HG03196 (cell line): ENCODE measurements around the gene OR51L1.
"Not testable (repeated sequence)": the region's sequence is repeated elsewhere in the genome, so short reads cannot be mapped to it uniquely, and the experiment has no call there.

Source experiments
- ATAC-seq: cut with Tn5 transposase; IDR thresholded peaks from one replicate; pipeline ENCODE4 v1.9.1; 2021; ENCODE audit not compliant: unreplicated experiment

The OR51L1 gene

GRCh38 chr11:4994551-4994950 lies at the start of gene OR51L1:
TSS of gene OR51L1 (plus strand) at chr11:4994851. CDS start at chr11:4998983, 4,132 bp downstream.
- no peak for ATAC-seq

GRCh38 chr11:4947505-4947904 lies 47.1 kb upstream of the OR51L1 start, which contains the start of gene OR51A4:
TSS of gene OR51A4 (minus strand) at chr11:4947605. CDS start at chr11:4947100, 505 bp downstream.
- ATAC-seq = no peak

GRCh38 chr11:4955613-4956012 lies 39.0 kb upstream of the OR51L1 start, which contains the start of gene OR51A2:
TSS of gene OR51A2 (minus strand) at chr11:4955713. CDS start at chr11:4955713, 0 bp downstream.
- not testable (repeated sequence) for ATAC-seq

- no peak for ATAC-seq
Observed at GRCh38 chr11:4957396-4957795, 37.3 kb upstream of the OR51L1 start.

- ATAC-seq = no peak
Observed at GRCh38 chr11:4960877-4961276, 33.8 kb upstream of the OR51L1 start.

GRCh38 chr11:4962816-4963215 lies 31.8 kb upstream of the OR51L1 start:
- no peak for ATAC-seq

- no peak for ATAC-seq
Observed at GRCh38 chr11:4975436-4975835, 19.2 kb upstream of the OR51L1 start.

- ATAC-seq = no peak
Observed at GRCh38 chr11:4979036-4979435, 15.6 kb upstream of the OR51L1 start.

- no peak for ATAC-seq
Observed at GRCh38 chr11:4982678-4983077, 12.0 kb upstream of the OR51L1 start.

GRCh38 chr11:4983841-4984240 lies 10.8 kb upstream of the OR51L1 start:
- ATAC-seq = no peak

- ATAC-seq = no peak
Observed at GRCh38 chr11:4991060-4991459, 3.6 kb upstream of the OR51L1 start.

GRCh38 chr11:5004424-5005274 lies 10.0 kb downstream of the OR51L1 start:
- no peak for ATAC-seq

- ATAC-seq = no peak
Observed at GRCh38 chr11:5007561-5007960, 12.9 kb downstream of the OR51L1 start.

- no peak for ATAC-seq
Observed at GRCh38 chr11:5011254-5011653, 16.6 kb downstream of the OR51L1 start.

- ATAC-seq = no peak
Observed at GRCh38 chr11:5013012-5013411, 18.4 kb downstream of the OR51L1 start.

GRCh38 chr11:5021996-5022395 lies 27.3 kb downstream of the OR51L1 start:
- ATAC-seq = no peak

GRCh38 chr11:5036669-5037068 lies 42.0 kb downstream of the OR51L1 start:
- ATAC-seq = no peak

- no peak for ATAC-seq
Observed at GRCh38 chr11:5037926-5038325, 43.3 kb downstream of the OR51L1 start.

- ATAC-seq = no peak
Observed at GRCh38 chr11:5038341-5038740, 43.7 kb downstream of the OR51L1 start.

- no peak for ATAC-seq
Observed at GRCh38 chr11:5040876-5041275, 46.2 kb downstream of the OR51L1 start.

- ATAC-seq = no peak
Observed at GRCh38 chr11:5042091-5042490, 47.4 kb downstream of the OR51L1 start.

- no peak for ATAC-seq
Observed at GRCh38 chr11:5043380-5043779, 48.7 kb downstream of the OR51L1 start.

- no peak for ATAC-seq
Observed at GRCh38 chr11:5046226-5046625, 51.6 kb downstream of the OR51L1 start, which contains the start of gene OR52J3. TSS of gene OR52J3 (plus strand) at chr11:5046526. CDS start at chr11:5046526, 0 bp downstream.
